Caco-2 (cell line): ENCODE measurements around the gene IKBKE. TPM values are rescaled to one million over a fixed set of nuclear protein-coding genes. Genes with fewer than 3 reads are reported as not detected.

Source experiments
- BruUV-seq: library from RNA; stranded (reverse); fragments of 400-500 nt; replicated peaks from 2 replicates; lab custom pipeline; 2021; lab: Mats Ljungman, UMichigan
- CTCF ChIA-PET: fragments of 300-600 bp; sonication (Branson Sonifier 250); formaldehyde crosslinking; loops from one replicate; lab custom pipeline; 2022; ENCODE audit warnings: antibody characterized with exemption; lab: Charles Lee
- POLR2A ChIA-PET: fragments of 300-600 bp; sonication (Branson Sonifier 250); formaldehyde crosslinking; loops from one replicate; lab custom pipeline; 2022; ENCODE audit warnings: antibody characterized with exemption; lab: Charles Lee
- DNase-seq, 2 experiments: peaks; one replicate each; pipeline versions ENCODE4 v3.0.0 to v3.0.0-alpha.2; 2020 to 2022
- H3K27me3 ChIP-seq: replicated peaks from 2 replicates; pipeline ENCODE4 v1.6.0; 2011; ENCODE audit warnings: low read length; ENCODE audit not compliant: control insufficient read depth, insufficient read depth
- H3K36me3 ChIP-seq: 2 replicates; pipeline ENCODE4 v1.5.1; 2011; ENCODE audit warnings: low read length; ENCODE audit not compliant: control insufficient read depth, insufficient read depth
- H3K4me1 ChIP-seq: fragments of 250-450 bp; sonication (Bioruptor Pico); 2 replicates; pipeline ENCODE4 v1.5.1; 2020; ENCODE audit warnings: mild to moderate bottlenecking
- H3K4me3 ChIP-seq: 2 replicates; pipeline ENCODE4 v1.5.1; 2011; ENCODE audit warnings: low read depth, mild to moderate bottlenecking, control low read depth, low read length
- H3K9me3 ChIP-seq: fragments of 250-450 bp; sonication (Bioruptor Pico); 2 replicates; pipeline ENCODE4 v1.5.1; 2020; ENCODE audit warnings: mild to moderate bottlenecking, moderate library complexity
- H3K27ac Mint-ChIP-seq: one replicate; pipeline ENCODE4 v1.8.0; 2022; ENCODE audit warnings: mixed read lengths; ENCODE audit not compliant: unreplicated experiment
- H3K27me3 Mint-ChIP-seq: one replicate; pipeline ENCODE4 v1.8.0; 2022; ENCODE audit warnings: mixed read lengths; ENCODE audit not compliant: insufficient read depth, unreplicated experiment
- H3K36me3 Mint-ChIP-seq: one replicate; pipeline ENCODE4 v1.8.0; 2022; ENCODE audit warnings: mild to moderate bottlenecking, mixed read lengths; ENCODE audit not compliant: insufficient read depth, unreplicated experiment
- H3K4me1 Mint-ChIP-seq: one replicate; pipeline ENCODE4 v1.8.0; 2022; ENCODE audit warnings: low read depth, mixed read lengths; ENCODE audit not compliant: unreplicated experiment
- H3K4me3 Mint-ChIP-seq: one replicate; pipeline ENCODE4 v1.8.0; 2022; ENCODE audit warnings: mild to moderate bottlenecking, moderate library complexity, mixed read lengths; ENCODE audit not compliant: unreplicated experiment
- H3K9me3 Mint-ChIP-seq: one replicate; pipeline ENCODE4 v1.8.0; 2022; ENCODE audit warnings: mixed read lengths; ENCODE audit not compliant: unreplicated experiment
- intact Hi-C: fragments of 100-400 bp; cut with micrococcal nuclease; formaldehyde crosslinking; loops from one replicate; pipeline ENCODE4 v1.10.0; 2022; ENCODE audit not compliant: unreplicated experiment
- total RNA-seq: library from RNA; stranded (reverse); gene quantifications from 2 replicates; pipeline ENCODE4 v1.2.3, GENCODE V29; 2022
- TF ChIP-seq, protein P1 (sequence below), 2 experiments: fragments of 200-600 bp in 1 of 2; IDR thresholded peaks; 1 replicate in 1 of 2; 2 replicates in 1 of 2; pipeline versions ENCODE4 v1.5.1 to v1.8.0; 2011 to 2022; ENCODE audit warnings: antibody characterized with exemption in 1 of 2, control low read depth in 1 of 2, inconsistent platforms in 1 of 2, low read depth in 1 of 2, low read length in 1 of 2, mild to moderate bottlenecking in 1 of 2, moderate library complexity in 1 of 2; ENCODE audit not compliant: insufficient read depth in 1 of 2, severe bottlenecking in 1 of 2, unreplicated experiment in 1 of 2

IKBKE gene
- total RNA-seq, 1 experiment from 2014 or later, result 9.0 TPM

DNA sequence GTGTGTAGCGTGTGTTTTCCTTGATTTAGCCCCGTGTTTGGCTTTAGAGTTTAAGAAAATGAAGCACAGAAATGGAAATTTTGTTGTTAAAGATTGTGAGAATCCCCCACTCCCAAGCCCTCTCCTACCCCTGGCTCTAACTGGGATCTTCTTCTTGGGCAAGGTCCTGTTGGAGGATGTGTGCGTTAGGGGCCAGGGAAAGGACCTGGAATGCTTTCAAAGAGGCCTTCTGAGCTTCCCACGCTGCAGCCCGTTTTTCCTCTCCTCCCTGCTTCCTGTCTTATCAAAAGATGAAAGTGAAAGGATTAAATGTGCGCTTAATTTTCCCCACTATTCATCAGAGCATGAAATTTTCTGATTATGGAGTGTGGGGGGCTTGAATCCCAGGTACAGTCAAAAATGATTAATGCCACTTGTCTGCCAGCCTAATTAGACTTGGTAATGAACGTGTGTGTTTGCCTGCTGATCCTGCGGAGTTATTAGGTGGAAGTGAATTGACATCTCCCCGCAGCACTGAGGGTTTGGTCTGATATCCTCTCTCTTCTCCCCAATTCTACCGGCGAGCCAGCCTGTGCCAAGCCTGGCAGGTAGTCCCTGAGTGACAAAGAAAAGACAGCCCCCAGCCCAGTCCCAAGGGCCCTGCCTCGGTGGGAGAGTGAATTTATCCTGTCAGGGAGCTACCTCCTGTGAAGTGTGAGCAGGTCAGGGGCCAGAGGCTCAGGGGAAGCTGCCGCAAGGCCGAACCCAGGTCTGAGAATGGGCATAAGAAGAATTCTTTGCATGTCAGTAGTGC lies 42.0 kb downstream of the IKBKE start:
- Mint-ChIP-seq H3K27me3 (peaks cover 9% of the 10 kb centered on the region), H3K4me3 (no peak overlapping the region), H3K9me3 (no peaks in the 10 kb centered on the region), H3K27ac (no peak overlapping the region), H3K4me1 (peaks cover 7% of the 10 kb centered on the region), H3K36me3 (no peaks in the 10 kb centered on the region)
- ChIA-PET CTCF (no interaction called here), POLR2A (no interaction called here)
- DNase-seq, result no peak
- Histone ChIP-seq H3K36me3 (no peaks in the 10 kb centered on the region), H3K4me3 (no peak overlapping the region), H3K4me1 (peaks cover 17% of the 10 kb centered on the region), H3K27me3 (no peaks in the 10 kb centered on the region), H3K9me3 (no peaks in the 10 kb centered on the region)
- TF ChIP-seq, protein P1, sequence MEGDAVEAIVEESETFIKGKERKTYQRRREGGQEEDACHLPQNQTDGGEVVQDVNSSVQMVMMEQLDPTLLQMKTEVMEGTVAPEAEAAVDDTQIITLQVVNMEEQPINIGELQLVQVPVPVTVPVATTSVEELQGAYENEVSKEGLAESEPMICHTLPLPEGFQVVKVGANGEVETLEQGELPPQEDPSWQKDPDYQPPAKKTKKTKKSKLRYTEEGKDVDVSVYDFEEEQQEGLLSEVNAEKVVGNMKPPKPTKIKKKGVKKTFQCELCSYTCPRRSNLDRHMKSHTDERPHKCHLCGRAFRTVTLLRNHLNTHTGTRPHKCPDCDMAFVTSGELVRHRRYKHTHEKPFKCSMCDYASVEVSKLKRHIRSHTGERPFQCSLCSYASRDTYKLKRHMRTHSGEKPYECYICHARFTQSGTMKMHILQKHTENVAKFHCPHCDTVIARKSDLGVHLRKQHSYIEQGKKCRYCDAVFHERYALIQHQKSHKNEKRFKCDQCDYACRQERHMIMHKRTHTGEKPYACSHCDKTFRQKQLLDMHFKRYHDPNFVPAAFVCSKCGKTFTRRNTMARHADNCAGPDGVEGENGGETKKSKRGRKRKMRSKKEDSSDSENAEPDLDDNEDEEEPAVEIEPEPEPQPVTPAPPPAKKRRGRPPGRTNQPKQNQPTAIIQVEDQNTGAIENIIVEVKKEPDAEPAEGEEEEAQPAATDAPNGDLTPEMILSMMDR (IDR thresholded peaks at IDR 0.05; ENCODE audit: insufficient read depth in 1 of 2, low read depth in 1 of 2, low read length in 1 of 2, severe bottlenecking in 1 of 2, unreplicated experiment in 1 of 2), result no peak
- no TSS peak for BruUV-seq
- intact Hi-C loops, result no loop called here

DNA sequence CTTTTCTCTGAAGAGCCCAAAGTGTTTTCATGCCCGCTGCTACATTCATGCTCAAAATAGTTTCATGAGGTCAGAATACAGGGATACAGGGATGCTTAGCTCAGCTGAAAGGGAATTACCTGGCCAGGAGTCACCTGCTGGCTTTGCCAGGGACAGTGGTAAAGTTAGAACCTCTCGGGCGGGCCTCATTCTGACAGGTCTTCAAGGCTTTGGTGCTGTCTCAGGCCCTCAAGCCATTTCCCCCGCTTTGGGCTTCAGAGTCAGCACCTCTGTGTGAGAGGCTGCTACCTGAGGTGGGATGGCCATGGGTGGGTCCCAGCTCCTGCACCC lies 42.5 kb downstream of the IKBKE start:
- H3K27me3 Mint-ChIP-seq, result peaks cover 9% of the 10 kb centered on the region
- no TSS peak for BruUV-seq
- CTCF ChIA-PET, result no interaction called here

DNA sequence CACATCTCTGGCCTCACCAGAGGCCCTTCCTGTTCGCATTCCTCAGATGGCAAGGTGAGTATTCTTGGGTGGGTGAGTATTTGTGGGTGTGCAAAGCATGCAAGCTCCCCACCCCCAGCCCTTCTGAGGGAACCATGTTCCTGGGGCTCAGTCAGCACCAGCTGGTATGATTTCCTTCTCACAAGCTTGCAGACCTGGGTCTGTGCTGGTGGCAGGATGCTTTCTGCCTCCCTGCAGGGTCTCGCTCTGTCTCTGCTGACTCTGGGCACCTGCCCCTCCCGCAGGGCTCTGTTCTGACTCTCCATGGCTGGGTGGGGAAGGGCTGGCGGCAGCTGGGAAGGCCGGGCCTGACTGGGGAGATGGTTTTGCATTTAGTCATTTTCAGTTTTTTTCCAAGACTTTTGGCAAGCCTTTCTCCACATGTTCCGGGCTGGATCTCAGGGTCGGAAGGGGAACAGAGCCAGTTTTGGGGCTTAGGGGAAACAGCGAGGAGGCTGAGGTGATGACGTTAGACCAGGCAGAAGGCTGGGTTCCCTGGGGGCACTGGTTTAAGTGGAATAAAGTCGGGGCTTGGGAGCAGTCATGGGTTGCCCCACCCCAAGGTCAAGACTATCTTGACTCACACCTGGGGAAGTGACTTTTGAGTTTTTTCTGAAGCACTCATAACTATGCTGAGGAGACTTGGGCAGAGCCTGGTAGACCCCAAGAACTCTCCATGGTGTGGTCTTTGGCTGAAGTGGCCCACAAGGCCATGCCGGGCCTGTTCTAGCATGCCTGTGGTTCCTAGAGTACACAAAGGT lies 43.2 kb downstream of the IKBKE start:
- Histone ChIP-seq H3K4me3 (no peak overlapping the region), H3K4me1 (peaks cover 9% of the 10 kb centered on the region; the same call in 1 of the 2 replicates), H3K9me3 (no peaks in the 10 kb centered on the region), H3K27me3 (no peaks in the 10 kb centered on the region), H3K36me3 (no peaks in the 10 kb centered on the region)
- no TSS peak for BruUV-seq
- no peak overlapping the region for H3K27ac Mint-ChIP-seq
- ChIA-PET CTCF (no interaction called here), POLR2A (no interaction called here)
- H3K36me3 Mint-ChIP-seq, result no peaks in the 10 kb centered on the region
- no peak overlapping the region for H3K4me3 Mint-ChIP-seq
- H3K9me3 Mint-ChIP-seq, result no peaks in the 10 kb centered on the region
- peaks cover 7% of the 10 kb centered on the region for H3K4me1 Mint-ChIP-seq
- intact Hi-C loops, result no loop called here
- TF ChIP-seq, protein P1 (IDR thresholded peaks at IDR 0.05; ENCODE audit: insufficient read depth in 1 of 2, low read depth in 1 of 2, low read length in 1 of 2, severe bottlenecking in 1 of 2, unreplicated experiment in 1 of 2), result no peak
- no peak for DNase-seq
- peaks cover 6% of the 10 kb centered on the region for H3K27me3 Mint-ChIP-seq

More for the DNA sequence above, 42.5 kb downstream of the IKBKE start:
- no peaks in the 10 kb centered on the region for H3K36me3 ChIP-seq
- Mint-ChIP-seq H3K4me1 (peaks cover 7% of the 10 kb centered on the region), H3K27ac (no peak overlapping the region), H3K9me3 (no peaks in the 10 kb centered on the region), H3K4me3 (no peak overlapping the region), H3K36me3 (no peaks in the 10 kb centered on the region)
- intact Hi-C loops, result no loop called here
- POLR2A ChIA-PET, result no interaction called here
- H3K27me3 ChIP-seq, result no peaks in the 10 kb centered on the region
- H3K4me1 ChIP-seq, result peaks cover 14% of the 10 kb centered on the region
- H3K9me3 ChIP-seq, result no peaks in the 10 kb centered on the region
- no peak for DNase-seq
- no peak overlapping the region for H3K4me3 ChIP-seq
- TF ChIP-seq, protein P1 (IDR thresholded peaks at IDR 0.05; ENCODE audit: insufficient read depth in 1 of 2, low read depth in 1 of 2, low read length in 1 of 2, severe bottlenecking in 1 of 2, unreplicated experiment in 1 of 2), result no peak
